HFFc6 (cell line): ENCODE data around the gene TUNAR. TPM values are rescaled to one million over a fixed set of nuclear protein-coding genes. Genes with fewer than 3 reads are reported as not detected.

Source experiments
- DNase-seq: peaks from one replicate; pipeline ENCODE4 v3.0.0-alpha.2; 2018
- H3K27ac Mint-ChIP-seq: 2 replicates; pipeline ENCODE4 v1.8.0; 2020; ENCODE audit warnings: mild to moderate bottlenecking, mixed read lengths
- H3K27me3 Mint-ChIP-seq: 2 replicates; pipeline ENCODE4 v1.8.0; 2021; ENCODE audit warnings: mild to moderate bottlenecking, moderate library complexity, mixed read lengths; ENCODE audit not compliant: insufficient read depth
- H3K36me3 Mint-ChIP-seq: 2 replicates; pipeline ENCODE4 v1.8.0; 2021; ENCODE audit warnings: low read depth, mixed read lengths
- H3K4me1 Mint-ChIP-seq: 2 replicates; pipeline ENCODE4 v1.8.0; 2020; ENCODE audit warnings: low read depth, mixed read lengths
- H3K4me3 Mint-ChIP-seq: 2 replicates; pipeline ENCODE4 v1.8.0; 2020; ENCODE audit warnings: mild to moderate bottlenecking, moderate library complexity, mixed read lengths
- H3K9me3 Mint-ChIP-seq: 2 replicates; pipeline ENCODE4 v1.8.0; 2020; ENCODE audit warnings: mild to moderate bottlenecking, mixed read lengths
- CTCF ChIP-seq: fragments of 200-600 bp; sonication (generic); IDR thresholded peaks from 2 replicates; pipeline ENCODE4 v1.5.0; 2021; ENCODE audit warnings: antibody characterized with exemption, mild to moderate bottlenecking
- total RNA-seq, 6 experiments: library from RNA; stranded (reverse); fragmentation: NEBNext Ultra II Directional; extraction: Animal tissue kit (Norgen Biotek cat#: 25700); gene quantifications; 2 replicates in 1 of 6; 3 replicates in 5 of 6; pipeline ENCODE4 v1.2.3, GENCODE V29; 2021

The TUNAR gene
- total RNA-seq, 6 experiments from 2014 or later, result not detected

- no peak for TF ChIP-seq CTCF
- Mint-ChIP-seq H3K36me3 (no peaks in the 10 kb centered on the region), H3K4me1 (no peaks in the 10 kb centered on the region), H3K27me3 (peaks cover 8% of the 10 kb centered on the region), H3K9me3 (no peaks in the 10 kb centered on the region), H3K4me3 (no peak overlapping the region), H3K27ac (no peak overlapping the region)
- DNase-seq, result no peak
Measured at GRCh38 chr14:95870772-95871171, 5.9 kb upstream of the TUNAR start.

GRCh38 chr14:95871531-95871930, 5.1 kb upstream of the TUNAR start:
- no peaks in the 10 kb centered on the region for H3K9me3 Mint-ChIP-seq
- peaks cover 8% of the 10 kb centered on the region for H3K27me3 Mint-ChIP-seq
- no peaks in the 10 kb centered on the region for H3K4me1 Mint-ChIP-seq
- no peak for DNase-seq
- H3K27ac Mint-ChIP-seq, result no peak overlapping the region
- no peak for TF ChIP-seq CTCF
- no peaks in the 10 kb centered on the region for H3K36me3 Mint-ChIP-seq
- no peak overlapping the region for H3K4me3 Mint-ChIP-seq

- peaks cover 17% of the 10 kb centered on the region for H3K27me3 Mint-ChIP-seq
- H3K36me3 Mint-ChIP-seq, result no peaks in the 10 kb centered on the region
- H3K27ac Mint-ChIP-seq, result no peak overlapping the region
- DNase-seq, result no peak
- TF ChIP-seq CTCF, result no peak
- H3K4me3 Mint-ChIP-seq, result no peak overlapping the region
- no peaks in the 10 kb centered on the region for H3K4me1 Mint-ChIP-seq
- H3K9me3 Mint-ChIP-seq, result no peaks in the 10 kb centered on the region
Measured at GRCh38 chr14:95872777-95873176, 3.9 kb upstream of the TUNAR start.

- no peak for TF ChIP-seq CTCF
- no peak overlapping the region for H3K4me3 Mint-ChIP-seq
- H3K27me3 Mint-ChIP-seq, result peaks cover 24% of the 10 kb centered on the region
- no peak for DNase-seq
- no peaks in the 10 kb centered on the region for H3K9me3 Mint-ChIP-seq
- H3K36me3 Mint-ChIP-seq, result no peaks in the 10 kb centered on the region
- H3K27ac Mint-ChIP-seq, result no peak overlapping the region
- no peaks in the 10 kb centered on the region for H3K4me1 Mint-ChIP-seq
Measured at GRCh38 chr14:95875831-95876760, 536 bp upstream of the TUNAR start.

GRCh38 chr14:95877633-95878032, 1.0 kb downstream of the TUNAR start:
- Mint-ChIP-seq H3K27me3 (peaks cover 31% of the 10 kb centered on the region), H3K27ac (no peak overlapping the region), H3K9me3 (no peaks in the 10 kb centered on the region), H3K4me3 (no peak overlapping the region), H3K36me3 (no peaks in the 10 kb centered on the region), H3K4me1 (no peaks in the 10 kb centered on the region)
- no peak for TF ChIP-seq CTCF
- DNase-seq, result no peak
